Right forelimb (tissue), 1 donor: ENCODE results near the gene JRKL.

Experiments
- DNase-seq: peaks from one replicate; pipeline ENCODE4 v3.0.0-alpha.2; 2018

JRKL gene

DNA sequence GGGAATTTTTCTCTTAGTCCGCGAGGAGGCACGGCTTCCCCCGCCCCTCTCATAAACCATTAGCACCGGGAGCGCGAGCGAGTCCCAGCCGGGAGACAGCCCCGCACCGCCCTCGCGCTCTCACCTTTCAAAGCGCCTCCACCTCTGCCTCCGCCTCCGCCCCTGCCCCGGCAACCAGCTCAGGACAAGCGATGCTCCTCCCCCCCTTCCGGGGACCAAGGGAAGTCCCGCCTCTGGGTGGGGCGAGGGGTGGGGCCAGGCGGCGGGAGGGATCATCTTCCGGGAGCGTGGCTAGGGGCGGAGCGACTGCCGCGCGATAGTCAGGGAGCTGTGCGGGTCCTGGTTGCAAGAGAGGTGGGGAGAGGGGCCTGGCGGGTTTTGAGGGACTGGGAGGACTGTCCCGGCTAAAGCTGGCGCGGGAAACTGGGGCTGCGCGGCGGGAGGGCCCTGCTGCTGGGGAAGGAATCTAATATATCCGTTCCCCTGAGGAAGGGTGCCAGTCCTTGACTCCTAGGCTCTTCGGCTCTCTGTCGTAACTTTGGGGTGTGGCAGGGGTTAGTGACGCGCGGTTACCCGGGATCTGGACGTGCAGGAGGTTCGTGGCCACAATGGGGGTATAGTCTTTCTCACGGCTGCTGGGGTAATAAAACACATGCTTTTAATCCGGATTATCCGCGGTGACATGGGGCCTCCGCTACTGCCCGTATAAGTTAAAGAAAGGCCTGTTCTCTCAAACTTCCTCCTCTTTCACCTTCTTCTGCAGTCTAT, at the start of gene JRKL, which contains the start of gene CCDC82:
JRKL (plus strand) TSS at position 294 of the 768 bp plus-strand sequence. CDS start 637 bp downstream, outside the sequence.
CCDC82 (minus strand) TSS at position 193 of the 768 bp plus-strand sequence. CDS start 5,165 bp downstream, outside the sequence.
- DNase-seq, result peak; percentile 99

DNA sequence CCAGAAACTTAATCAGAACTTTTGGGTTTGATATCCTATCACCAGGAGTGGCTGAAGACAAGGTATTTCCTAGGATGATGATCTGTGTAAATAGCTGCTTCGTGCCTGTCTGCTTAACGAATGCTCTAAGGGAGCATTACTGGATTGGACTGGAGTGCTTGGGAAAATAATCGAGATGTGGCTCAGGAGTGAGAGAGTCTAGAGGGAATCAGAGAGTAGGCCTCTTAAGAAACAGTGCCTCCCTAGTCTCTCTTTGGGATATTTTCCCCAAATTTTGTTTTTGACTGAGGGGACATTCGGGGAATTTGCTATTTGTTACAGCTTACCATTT, 49.3 kb upstream of the JRKL start:
- DNase-seq, result no peak

DNA sequence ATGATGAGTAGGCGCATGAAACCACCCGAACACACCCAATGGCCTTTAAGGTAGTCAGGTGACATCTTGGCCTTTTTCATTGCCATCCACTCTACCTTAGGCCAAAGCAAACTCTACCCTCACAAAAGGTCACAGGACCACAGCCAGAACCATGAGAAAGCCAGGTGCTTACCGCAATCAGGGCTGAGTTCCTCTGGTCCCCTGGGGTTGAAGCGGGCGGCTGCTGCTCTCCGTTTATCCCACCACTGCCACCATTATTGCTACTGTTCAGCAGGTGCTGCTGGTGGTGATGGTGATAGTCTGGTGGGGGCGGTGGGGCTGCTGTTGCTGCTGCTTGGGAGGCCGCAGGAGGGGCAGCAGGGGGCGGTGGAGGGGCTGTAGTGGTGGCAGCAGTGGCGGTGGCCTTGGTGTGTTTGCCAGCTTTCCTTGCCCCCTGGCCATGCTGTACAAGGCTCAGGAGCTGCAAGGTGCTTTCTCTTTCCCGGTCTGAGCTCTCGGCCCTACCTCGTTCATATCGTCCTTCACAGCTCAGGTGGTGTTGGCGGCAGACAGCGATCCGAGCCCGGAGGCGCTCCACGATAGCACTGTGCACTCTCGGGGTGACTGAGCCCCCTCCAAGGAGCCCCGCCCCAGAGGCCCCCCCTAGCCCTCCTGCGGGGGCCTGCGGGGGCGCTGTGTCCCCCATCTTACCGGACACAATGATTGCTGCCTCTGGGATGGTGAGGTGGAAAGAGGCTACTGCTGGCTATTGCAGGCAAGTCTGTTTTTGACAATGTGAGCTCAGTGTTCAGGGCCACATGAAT, 48.4 kb upstream of the JRKL start:
- DNase-seq, result peak; percentile 57

DNA sequence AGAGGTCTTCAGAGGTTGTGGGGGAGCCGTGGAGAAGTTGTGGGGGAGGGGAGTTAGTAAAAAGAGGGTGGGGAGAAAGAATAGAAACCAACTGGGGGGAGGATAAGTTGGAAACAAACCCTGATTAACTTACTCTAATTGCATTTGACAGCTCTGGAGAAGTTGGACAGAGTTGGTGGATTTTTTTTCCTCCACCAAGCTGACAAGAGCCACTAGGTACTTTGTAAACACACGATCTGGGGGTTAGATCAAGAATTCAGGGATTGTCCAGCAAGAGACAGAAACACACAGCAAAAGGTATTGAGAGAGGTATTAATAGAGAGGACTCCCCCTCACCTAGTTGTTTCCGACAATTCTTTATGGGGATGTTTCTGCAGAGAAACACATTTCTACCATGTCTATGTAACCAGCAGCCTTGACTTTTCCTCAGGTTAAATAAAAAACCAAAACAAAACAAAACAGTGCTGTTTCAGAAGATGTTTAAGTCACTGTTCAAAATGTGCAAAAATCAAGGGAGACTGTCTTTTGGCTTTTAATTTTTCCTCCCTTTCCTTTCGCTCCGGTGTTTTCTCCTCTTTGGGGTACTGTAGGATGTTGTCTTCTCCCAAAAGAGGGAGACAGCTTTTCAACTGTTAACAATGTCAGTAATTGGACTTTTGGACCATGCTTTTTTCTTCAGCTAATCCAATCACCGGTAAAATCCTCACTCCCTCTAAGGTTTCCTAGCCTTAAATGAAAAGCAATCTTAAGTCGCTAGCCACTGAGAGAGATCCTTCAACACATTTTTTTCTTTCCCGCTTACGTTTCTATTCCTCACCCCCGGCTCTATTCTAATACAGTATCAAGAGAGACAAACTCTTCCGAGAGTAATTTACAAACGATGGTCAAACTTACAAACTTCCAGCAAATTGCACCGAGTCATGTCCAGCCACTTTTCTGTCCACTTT, 47.5 kb upstream of the JRKL start:
- no peak for DNase-seq

DNA sequence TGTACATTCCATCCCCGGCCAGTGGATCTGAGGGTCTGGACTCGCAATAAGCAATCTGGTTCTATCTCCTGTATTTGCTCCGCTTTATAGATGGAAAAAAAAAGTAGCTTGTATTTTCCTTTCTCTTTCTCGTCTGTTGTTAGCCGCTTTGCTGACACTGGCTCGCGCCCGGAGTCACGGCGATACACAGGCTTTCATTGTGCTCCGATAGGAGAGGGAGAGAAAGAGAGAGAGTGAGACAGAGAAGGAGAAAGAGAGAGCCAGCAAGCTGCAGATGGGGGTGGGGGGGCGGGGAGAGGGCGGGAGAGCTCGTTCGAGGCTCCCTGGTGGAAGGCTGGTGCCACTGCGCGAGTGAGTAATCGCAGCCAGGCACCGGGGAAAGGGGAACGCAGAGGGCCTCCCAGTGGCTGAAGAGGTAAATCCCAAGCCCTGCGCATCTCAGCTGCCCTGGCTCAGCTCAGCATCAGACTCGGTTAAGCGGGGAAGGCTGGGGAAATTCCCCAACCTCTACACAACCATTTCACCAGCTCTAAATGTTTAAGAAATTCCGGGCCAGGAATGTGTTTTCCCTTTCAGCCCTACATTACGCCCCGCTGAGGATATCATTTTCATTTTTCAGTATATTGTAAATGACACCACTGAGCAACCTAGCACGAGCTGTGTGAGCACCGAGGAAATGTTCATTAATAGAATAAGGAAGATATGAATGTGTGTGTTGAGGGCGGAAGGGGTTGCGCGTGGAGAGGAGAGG, 46.7 kb upstream of the JRKL start, which contains the start of gene MAML2:
MAML2 (minus strand) TSS at position 235 of the 751 bp plus-strand sequence. CDS start 1,300 bp downstream, outside the sequence.
- peak; percentile 95 for DNase-seq

DNA sequence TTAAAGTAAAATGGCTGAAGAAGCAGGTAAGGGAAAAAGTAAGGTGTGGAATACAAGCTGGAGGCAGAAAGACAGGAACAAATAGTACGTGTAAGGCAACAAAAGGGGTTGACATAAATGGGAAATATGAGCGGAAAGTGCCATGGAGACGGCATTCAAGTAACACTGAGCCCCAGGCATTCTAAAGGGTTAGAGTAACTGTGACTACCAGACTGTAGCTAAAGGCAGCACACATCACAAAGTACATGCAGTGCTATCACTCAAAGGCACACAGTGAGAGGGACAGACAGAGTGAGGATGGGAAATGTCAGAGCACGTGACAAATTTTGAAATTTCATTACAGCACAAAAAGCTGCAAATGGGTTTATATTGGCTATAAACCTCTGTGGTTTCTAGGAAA, 33.0 kb upstream of the JRKL start:
- no peak for DNase-seq

DNA sequence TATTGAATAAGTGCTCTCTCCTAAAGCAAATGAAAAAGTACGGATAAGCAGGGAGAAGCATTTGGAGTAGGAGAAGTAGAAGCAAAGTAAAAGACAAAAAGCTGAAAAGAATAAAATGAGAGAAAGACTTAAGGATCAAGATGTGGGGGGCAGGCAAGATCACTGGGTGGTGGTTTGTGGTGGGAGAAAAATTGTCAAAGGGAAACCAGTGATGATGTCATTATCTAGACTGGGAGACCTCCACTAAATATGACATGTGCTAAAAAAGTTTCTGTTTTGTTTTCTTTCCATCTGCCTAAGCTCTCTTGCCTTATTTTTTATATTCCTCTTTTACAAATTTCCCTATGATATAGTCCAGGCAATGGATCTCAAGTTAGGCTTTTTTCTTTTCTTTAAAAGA, 32.0 kb upstream of the JRKL start:
- no peak for DNase-seq

DNA sequence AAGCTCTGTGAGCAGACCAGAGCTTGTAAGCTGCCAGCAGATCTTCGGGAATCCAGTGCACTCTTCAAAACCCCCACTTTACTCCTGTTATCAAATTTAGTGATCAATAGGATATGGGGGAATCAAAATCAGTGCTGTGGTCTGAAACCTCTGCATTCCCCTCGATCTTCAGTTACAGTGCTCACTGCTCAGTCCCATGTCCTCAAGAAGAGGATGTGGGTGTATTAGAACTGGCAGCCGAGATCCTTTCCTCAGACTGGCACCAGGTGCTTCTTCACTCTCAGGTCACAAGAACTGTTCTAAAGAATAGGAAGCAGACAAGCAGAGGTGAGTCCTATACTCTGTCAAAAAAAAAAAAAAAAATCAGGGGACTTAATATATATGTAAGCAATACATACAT, 31.5 kb upstream of the JRKL start:
- DNase-seq, result no peak

DNA sequence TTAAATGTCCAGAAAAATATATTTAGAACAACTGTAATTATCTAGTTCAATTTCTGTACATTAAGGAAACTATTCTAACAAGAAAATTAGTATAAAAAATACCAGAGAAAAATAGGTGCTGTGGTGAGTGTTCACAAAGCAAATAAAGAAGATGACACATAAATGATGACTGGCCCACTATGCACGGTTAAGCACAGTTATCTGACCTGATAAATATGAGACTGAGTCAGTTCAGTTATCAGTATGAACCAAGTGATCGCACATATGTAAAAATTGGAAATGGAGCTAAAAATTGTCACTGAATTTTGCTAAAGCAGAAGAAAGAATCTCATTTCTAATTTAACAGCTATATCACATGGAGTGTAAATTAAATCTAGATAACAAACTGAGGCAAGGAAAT, 28.0 kb upstream of the JRKL start:
- DNase-seq, result no peak

DNA sequence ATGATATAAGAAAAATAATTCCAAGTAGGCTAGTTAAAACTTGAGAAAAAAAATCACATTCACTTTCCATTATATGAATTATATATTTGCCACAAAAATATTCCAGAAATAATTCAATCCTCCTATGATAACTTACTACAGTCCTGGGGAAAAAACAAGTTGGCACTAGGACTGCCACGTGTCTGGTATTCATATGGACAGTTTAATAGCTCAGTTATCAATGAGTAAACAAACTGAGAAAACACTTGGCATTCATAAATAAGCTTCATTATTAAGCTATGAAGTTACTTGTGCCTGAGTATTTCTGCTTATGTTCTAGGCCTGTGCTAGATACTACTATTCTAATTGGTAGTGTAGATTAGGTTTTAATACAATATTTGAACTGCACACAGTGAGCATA, 24.3 kb upstream of the JRKL start:
- no peak for DNase-seq

DNA sequence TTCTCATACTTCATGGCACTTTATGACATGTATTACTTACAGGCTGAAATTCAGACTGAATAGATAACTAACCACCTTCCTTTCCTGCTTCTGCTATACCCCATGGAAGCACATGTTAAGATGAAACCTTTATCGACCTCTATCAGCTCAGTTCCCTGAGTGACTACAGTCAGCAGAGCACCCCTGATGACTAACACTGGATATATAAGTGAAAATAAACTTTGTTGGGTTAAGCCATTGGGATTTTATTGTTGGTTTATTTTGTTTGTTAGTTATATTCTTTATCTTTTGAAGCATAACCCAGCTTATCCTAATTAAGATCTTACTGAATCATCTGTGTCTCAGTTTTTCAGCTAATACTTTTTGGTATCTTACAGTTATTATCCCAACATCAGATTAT, 23.8 kb upstream of the JRKL start:
- no peak for DNase-seq

DNA sequence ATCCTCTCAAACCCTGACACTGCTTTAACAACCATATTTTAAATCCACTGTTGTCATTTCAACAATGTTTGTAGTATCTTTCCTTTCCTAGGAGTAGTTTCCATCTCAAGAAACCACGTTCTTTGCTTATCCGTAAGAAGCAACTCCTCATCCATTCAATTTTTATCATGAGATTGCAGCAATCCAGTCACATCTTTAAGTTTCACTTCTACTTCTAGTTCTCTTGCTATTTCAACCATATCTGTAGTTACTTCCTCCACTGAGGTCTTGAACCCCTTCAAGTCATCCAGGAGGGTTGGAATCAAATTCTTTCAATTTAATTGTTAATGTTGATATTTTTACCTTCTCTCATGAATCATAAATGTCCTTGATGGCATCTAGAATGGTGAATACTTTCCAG, 22.5 kb upstream of the JRKL start:
- DNase-seq, result no peak

DNA sequence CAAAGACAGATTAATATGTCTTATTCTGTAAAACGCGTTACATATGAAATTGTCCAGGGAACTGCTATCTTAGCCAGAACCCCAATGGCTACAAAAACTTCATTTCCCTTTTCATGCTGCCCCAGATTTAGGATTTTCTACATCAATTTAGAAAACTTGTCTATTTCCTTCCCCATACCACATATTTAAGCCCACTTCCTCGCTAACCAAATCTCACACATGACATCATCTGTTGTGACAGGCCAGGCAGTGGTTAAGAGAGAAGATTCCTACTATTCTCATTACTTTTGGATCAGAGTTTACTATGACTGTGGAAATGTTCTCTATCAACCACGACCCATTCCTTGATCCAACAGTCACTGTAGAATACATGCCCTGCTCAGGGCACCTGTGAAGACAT, 16.0 kb upstream of the JRKL start:
- DNase-seq, result no peak

DNA sequence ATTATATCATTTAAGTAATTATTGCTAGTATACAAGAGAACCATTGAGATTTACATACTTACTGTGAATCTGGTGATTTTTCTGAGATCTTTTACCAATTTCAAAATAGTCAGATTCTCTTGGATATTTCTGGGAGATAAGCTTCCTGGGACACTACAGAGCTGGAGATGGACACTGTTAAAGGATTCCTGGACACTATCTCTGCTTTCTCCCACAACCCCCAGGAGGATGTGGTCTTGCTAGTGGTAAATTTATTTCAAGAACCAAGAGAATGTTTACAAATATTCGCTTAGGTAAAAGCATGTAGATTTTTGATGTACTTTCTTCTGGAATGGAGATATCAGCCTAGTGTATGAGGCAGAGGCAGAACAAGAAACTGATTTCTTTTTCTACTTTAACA, 13.0 kb upstream of the JRKL start:
- no peak for DNase-seq

DNA sequence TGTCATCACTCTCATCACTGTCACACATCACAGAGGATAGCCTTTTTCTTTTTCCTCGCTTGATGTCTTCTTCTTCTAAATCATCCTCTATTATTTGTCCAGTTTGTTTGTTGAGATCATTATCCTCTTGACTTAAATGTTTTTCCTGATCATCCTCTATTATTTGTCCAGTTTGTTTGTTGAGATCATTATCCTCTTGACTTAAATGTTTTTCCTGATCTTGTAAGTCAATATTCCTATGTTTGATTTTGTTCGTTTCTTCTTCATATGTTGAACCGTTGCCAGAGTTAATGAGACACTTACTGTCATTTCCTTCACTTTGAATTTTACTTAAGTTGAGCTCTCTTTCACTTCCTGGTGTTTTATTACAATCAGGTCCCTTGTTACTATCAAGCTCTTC, 5.7 kb upstream of the JRKL start:
- no peak for DNase-seq

DNA sequence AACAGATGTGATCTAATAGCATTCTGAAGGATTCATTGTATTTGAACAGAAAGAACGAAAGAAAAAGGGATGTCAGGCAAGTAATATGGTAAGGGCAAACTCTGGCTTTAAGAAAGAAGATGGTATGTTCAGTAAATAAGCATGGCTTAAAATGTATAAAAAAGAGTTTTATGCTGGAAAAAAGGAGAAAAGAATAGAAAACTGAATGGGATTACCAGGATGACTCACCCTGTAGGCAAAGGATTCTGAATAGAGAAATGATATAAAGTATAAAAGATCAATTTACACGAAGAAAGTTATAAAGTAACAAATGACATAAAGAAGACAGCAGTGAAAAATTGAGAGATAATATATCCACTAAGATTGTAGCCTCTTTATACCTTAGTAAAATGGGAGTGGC, 4.6 kb upstream of the JRKL start:
- no peak for DNase-seq

DNA sequence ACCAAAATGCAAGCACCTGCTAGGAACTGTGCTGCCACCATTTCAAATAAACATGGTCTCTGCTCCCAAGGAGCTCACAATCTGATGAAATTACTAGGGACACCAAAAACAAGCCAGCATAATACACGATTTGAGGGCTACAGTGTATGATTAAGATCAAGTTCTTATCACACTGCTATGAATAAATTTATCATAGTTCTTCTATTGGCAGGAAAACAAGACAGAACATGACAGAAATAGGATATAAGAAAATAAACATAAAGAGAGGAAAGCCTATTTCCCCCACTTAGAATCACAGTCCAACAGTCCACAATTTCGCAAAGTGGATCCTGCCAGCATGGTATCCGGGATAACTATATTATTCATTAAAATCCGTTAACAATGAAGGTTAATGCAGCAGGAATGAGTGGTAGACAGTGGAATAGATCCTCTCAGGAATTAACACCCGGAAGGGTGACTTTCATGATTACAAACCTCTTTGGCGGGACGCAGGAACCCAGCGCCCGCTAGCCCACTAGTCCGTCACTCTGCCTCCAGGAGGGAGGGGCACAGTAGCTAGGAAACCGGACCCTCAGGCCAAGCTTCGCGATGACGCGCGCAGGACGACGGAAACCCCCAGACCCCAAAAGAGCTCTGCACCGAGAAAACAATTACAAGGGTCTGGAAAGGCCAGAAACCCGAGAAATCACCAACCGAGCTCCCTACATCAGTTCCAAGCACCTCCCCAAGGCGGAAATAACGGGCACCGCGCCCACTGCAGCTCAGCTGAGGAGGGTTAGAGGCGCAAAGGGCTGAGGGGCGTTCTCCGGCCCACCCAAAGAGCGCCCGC, 708 bp upstream of the JRKL start:
- DNase-seq, result no peak

DNA sequence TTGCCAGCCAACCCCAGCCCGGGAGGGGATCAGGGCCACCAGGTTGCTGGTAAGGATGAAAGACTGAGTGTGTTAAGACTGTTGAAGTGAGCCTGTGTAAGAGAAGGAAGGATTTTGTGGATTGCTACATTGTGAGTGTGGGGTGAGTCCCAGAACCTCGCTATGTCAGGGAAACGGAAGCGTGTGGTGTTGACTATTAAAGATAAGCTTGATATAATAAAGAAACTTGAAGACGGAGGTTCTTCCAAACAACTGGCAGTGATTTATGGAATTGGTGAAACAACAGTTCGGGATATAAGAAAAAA, 627 bp downstream of the JRKL start:
- no peak for DNase-seq

DNA sequence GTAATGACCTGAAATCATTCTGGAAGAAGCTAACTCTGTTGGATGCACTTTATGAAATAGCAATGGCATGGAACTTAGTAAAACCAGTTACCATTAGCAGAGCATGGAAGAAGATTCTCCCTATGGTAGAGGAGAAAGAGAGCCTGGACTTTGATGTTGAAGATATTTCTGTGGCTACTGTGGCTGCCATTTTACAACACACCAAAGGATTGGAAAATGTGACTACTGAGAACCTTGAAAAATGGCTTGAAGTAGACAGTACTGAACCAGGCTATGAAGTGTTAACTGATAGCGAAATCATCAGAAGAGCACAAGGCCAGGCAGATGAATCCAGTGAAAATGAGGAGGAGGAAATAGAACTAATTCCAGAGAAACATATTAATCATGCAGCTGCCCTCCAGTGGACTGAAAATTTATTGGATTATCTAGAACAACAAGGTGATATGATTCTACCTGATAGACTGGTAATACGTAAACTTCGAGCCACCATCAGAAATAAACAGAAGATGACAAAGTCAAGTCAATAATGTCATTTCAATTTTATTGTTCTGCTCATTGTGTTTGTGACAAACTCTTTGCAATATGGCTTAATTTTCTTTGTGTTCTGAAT, 2.0 kb downstream of the JRKL start:
- DNase-seq, result no peak

DNA sequence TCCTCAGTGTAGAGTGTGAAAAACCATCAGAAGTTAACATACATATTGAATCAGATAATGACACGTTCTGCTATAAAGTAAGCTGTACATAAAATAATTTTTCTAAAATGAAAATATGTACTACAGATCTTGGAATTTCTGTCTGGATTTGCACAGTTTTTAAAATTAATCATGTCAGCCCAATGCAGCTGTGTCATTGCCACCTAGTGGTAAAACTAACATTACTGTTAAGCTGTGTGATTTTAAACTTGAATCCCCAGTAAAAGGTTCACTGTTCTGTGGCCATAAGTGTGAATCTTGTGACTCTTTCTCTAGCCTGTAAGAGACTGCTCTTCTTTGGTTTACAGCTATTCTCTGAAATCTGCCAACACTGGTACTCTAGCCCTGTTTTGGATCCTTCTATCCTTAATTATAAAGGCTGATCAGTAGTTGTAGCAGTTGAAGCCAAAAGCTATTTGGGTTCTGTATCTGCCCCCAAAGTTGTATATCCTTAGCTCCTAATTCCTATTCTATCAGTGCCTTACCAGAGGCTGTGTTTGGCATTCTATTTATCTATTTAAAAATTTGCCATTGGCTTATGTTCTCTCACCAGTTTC, 4.0 kb downstream of the JRKL start:
- no peak for DNase-seq

DNA sequence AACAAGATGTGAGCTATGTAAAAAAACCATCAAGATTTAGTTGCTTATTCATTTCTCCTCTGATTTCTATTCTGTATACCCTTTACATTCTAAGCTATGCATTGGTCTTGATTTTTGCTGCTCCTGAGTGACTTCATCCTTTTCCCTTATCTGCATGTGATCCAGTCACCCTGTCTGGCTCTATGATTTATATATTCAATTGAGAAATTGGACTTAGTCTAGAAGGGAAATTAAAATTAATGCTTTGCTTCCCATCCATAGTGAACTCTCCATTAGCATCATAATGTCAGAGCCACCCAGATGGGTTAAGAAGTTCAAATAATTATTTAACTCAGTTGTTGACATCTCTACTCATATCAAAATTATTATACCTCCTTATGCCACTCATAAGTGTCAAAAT, 5.0 kb downstream of the JRKL start:
- no peak for DNase-seq
